ENCODE data around the gene ZNF521.

The ZNF521 gene

DNA sequence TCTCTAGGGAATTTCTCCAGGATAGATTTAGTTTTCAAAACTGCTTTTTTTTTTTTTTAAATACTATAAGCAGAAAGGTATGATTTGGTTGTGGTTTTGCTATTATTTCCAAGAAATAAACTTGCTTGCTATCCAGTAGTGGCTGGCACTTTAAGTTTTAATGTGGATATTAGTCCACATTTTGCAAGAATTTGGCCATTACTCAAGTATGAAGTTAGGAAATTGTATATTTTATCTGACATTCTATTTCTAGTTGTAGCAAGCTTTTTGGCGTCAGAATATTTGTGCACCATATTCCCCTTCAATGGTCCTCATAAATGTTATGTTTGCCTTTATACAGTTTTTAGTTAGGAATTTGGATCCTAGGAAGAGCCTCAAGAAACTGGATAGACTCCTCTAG, 226.3 kb downstream of the ZNF521 start:
- Histone ChIP-seq H3K9ac (ENCODE audit: low read length in 2 of 2) (no peak overlapping the region), H3K4me1 (ENCODE audit: control insufficient read depth, insufficient read depth, low read length) (no peaks in the 10 kb centered on the region), H3K36me3 (ENCODE audit: control insufficient read depth in 2 of 2, insufficient read depth in 2 of 2, low read length in 2 of 2) (no peaks in the 10 kb centered on the region), H3K27me3 (ENCODE audit: control insufficient read depth in 1 of 2, insufficient read depth in 2 of 2, low read length in 2 of 2) (no peaks in the 10 kb centered on the region), H3K27ac (ENCODE audit: low read length) (no peak overlapping the region), H3K9me3 (ENCODE audit: control insufficient read depth in 2 of 2, low read length in 2 of 2) (no peaks in the 10 kb centered on the region), H3K4me3 (ENCODE audit: low read length in 2 of 2) (no peak overlapping the region)

DNA sequence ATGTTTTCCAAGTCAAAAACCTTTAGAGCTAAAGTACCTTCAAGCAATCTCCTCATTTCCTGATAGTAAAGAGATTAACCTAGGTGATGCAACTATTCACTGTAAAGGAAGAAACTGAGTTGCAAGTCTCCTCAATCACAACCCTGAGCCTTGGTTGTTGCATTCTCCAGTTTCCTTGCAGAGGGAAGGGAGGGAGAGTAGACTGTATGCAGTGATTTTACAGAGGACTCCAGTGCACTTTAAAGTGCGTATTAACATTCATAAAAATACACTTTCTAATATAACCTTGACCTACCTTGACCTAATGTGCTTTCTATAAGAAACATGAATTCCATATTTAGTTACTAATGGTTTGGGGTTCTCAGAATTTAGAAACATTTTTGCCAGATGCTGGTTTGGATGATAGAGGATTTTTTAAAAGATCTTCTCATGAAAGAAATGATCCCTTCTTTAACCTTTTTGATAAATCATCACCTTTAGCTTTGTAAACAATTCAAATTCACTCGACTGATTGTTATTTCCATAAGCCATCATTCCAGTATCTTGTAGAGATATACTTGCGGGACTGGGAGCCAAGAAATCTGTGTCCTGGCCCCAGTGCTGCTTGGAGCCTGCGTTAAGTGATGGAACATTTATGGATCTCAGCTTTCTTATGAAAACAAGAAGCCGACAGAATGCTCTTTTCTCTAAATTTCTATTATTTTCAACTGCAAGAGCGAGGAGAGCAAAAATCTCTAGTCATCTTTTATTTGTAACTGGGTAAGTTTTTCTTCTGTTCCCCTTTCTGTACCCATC, 228.3 kb downstream of the ZNF521 start:
- no peak overlapping the region for H3K9ac ChIP-seq (ENCODE audit: low read length in 2 of 2)
- no peaks in the 10 kb centered on the region for H3K9me3 ChIP-seq (ENCODE audit: control insufficient read depth in 2 of 2, low read length in 2 of 2)
- H3K27ac ChIP-seq (ENCODE audit: low read length): no peak overlapping the region
- H3K4me3 ChIP-seq (ENCODE audit: low read length in 2 of 2): no peak overlapping the region
- H3K27me3 ChIP-seq (ENCODE audit: control insufficient read depth in 1 of 2, insufficient read depth in 2 of 2, low read length in 2 of 2): no peaks in the 10 kb centered on the region
- no peaks in the 10 kb centered on the region for H3K4me1 ChIP-seq (ENCODE audit: control insufficient read depth, insufficient read depth, low read length)
- no peaks in the 10 kb centered on the region for H3K36me3 ChIP-seq (ENCODE audit: control insufficient read depth in 2 of 2, insufficient read depth in 2 of 2, low read length in 2 of 2)

DNA sequence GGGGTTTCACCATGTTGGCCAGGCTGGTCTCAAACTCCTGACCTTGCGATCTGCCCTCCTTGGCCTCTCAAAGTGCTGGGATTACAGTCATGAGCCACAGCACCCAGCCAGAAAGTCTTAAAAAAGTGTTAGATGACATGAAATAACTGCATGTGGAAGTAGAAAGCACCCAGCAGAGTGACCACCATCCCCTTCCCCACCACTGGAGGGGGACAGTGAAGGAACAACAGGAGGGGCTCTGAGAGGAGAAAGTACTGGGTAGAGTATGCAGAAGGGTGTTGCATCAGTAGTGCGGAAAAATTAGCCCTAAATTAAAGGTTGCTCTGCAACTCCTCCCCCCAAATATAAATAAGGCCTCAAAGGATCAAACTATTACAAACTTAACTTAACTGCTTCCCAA, 230.5 kb downstream of the ZNF521 start:
- Histone ChIP-seq H3K9ac (ENCODE audit: low read length in 2 of 2) (no peak overlapping the region), H3K27me3 (ENCODE audit: control insufficient read depth in 1 of 2, insufficient read depth in 2 of 2, low read length in 2 of 2) (no peaks in the 10 kb centered on the region), H3K27ac (ENCODE audit: low read length) (no peak overlapping the region), H3K4me1 (ENCODE audit: control insufficient read depth, insufficient read depth, low read length) (no peaks in the 10 kb centered on the region), H3K4me3 (ENCODE audit: low read length in 2 of 2) (no peak overlapping the region), H3K9me3 (ENCODE audit: control insufficient read depth in 2 of 2, low read length in 2 of 2) (no peaks in the 10 kb centered on the region), H3K36me3 (ENCODE audit: control insufficient read depth in 2 of 2, insufficient read depth in 2 of 2, low read length in 2 of 2) (no peaks in the 10 kb centered on the region)

DNA sequence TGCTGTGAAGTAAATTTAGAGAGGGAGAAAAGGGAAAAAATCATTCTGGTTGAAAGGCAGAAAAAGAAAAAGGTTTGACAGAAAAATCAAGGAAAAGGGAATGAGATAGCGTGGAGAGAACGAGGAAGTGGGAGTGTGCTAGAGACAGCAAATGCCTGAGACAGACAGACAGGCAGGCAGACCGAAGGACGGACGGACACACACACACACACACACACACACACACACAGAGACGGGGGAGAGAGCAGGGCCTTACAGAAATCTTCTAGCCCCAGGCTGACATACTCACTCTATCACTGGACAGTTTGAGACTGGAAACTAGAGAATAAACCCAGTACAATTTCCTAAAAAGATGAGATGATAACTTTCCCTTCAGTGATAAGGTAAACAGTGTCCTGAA, 238.4 kb downstream of the ZNF521 start:
- no peak overlapping the region for H3K27ac ChIP-seq (ENCODE audit: low read length)
- H3K9me3 ChIP-seq (ENCODE audit: control insufficient read depth in 2 of 2, low read length in 2 of 2): no peaks in the 10 kb centered on the region
- no peaks in the 10 kb centered on the region for H3K36me3 ChIP-seq (ENCODE audit: control insufficient read depth in 2 of 2, insufficient read depth in 2 of 2, low read length in 2 of 2)
- no peaks in the 10 kb centered on the region for H3K4me1 ChIP-seq (ENCODE audit: control insufficient read depth, insufficient read depth, low read length)
- H3K27me3 ChIP-seq (ENCODE audit: control insufficient read depth in 1 of 2, insufficient read depth in 2 of 2, low read length in 2 of 2): no peaks in the 10 kb centered on the region
- H3K4me3 ChIP-seq (ENCODE audit: low read length in 2 of 2): no peak overlapping the region
- no peak overlapping the region for H3K9ac ChIP-seq (ENCODE audit: low read length in 2 of 2)

DNA sequence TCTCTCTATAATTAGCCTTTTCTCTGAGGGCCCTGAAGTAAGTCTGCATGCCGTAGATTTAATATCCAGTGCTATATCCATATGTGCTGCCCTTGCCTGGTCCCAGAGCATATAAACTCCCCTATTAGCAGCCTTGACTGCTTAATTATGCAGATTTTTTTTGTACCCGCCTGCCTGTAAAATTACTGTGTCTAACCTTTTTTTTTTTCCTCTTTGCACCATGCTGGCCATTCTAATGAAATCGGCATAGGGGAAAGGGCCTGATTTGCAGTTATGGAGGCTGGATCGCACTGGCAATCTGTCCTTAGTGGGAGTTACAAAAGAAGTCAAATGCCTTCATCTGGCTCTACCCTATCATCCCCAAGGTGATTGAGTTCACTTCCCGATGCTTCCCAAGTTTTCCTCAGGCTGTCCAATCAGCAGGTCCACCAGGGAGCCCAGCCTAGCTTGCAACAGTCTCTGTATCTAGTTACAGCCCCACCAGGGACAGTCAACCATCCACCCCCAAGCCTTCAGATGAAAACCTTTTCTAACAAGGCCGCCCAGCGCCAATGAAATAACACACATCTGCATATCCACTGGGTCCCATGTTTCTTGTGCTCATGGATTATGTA, 239.0 kb downstream of the ZNF521 start:
- Histone ChIP-seq H3K36me3 (ENCODE audit: control insufficient read depth in 2 of 2, insufficient read depth in 2 of 2, low read length in 2 of 2) (no peaks in the 10 kb centered on the region), H3K4me1 (ENCODE audit: control insufficient read depth, insufficient read depth, low read length) (no peaks in the 10 kb centered on the region), H3K9me3 (ENCODE audit: control insufficient read depth in 2 of 2, low read length in 2 of 2) (no peaks in the 10 kb centered on the region), H3K4me3 (ENCODE audit: low read length in 2 of 2) (no peak overlapping the region), H3K27ac (ENCODE audit: low read length) (no peak overlapping the region), H3K9ac (ENCODE audit: low read length in 2 of 2) (no peak overlapping the region), H3K27me3 (ENCODE audit: control insufficient read depth in 1 of 2, insufficient read depth in 2 of 2, low read length in 2 of 2) (no peaks in the 10 kb centered on the region)

DNA sequence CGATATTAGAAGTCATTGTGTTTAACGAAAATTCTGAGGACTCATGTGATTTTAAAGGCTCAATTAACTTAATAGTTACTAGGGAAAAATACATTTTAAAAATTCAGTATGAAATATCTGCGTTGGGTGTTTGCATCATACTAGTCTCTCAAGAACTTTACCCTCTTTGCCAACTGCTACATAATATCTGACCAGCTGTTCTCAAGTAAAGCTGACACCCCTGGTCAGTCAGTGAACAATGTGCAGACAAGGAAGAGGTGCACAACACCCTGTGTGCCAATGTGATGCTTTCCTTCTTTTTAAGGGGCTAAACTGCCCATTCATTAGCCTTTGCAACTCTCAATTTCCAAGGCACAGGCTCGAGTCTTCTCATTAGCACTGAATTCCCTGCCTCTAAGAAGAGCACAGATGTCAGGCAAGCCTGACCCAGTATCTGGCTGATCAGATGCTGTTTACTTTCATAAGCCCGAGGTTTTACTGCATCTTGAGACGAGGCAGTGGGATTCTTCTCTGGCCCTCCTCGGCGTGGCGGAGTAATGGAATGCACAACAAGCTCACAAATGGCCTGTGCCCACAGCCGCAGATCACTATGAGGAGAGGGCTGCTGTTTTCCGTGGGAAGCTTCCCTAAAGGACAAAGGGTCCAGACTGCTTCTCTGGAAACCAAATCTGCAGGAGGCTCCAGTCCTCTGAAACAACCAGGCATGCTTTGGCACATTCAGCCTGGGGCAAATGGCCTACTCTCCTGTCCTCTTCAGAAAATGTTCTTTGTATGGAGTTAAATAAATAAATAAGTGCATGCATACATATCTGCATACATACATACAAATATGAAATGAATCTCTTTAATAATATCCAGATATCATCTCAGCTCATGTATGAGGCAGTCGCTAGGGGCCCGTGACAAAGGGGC, 240.3 kb downstream of the ZNF521 start:
- Histone ChIP-seq H3K36me3 (ENCODE audit: control insufficient read depth in 2 of 2, insufficient read depth in 2 of 2, low read length in 2 of 2) (no peaks in the 10 kb centered on the region), H3K27me3 (ENCODE audit: control insufficient read depth in 1 of 2, insufficient read depth in 2 of 2, low read length in 2 of 2) (no peaks in the 10 kb centered on the region), H3K4me3 (ENCODE audit: low read length in 2 of 2) (no peak overlapping the region), H3K4me1 (ENCODE audit: control insufficient read depth, insufficient read depth, low read length) (no peaks in the 10 kb centered on the region), H3K9me3 (ENCODE audit: control insufficient read depth in 2 of 2, low read length in 2 of 2) (no peaks in the 10 kb centered on the region), H3K9ac (ENCODE audit: low read length in 2 of 2) (no peak overlapping the region), H3K27ac (ENCODE audit: low read length) (no peak overlapping the region)

DNA sequence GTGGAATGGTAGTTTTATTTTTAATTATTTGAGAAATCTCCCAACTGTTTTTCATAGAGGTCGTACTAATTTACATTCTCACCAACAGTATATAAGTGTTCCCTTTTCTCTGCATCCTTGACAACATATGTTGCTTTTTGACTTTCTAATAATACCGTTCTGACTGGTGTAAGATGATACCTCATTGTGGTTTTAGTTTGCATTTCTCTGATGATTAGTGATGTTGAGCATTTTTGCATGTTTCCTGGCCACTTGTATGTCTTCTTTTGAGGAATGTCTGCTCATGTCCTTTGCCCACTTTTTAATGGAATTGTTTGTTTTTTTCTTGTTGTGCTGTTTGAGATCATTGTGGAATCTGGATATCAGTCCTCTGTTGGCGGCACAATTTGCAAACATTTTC, 242.5 kb downstream of the ZNF521 start:
- H3K36me3 ChIP-seq (ENCODE audit: control insufficient read depth in 2 of 2, insufficient read depth in 2 of 2, low read length in 2 of 2): no peaks in the 10 kb centered on the region
- H3K9me3 ChIP-seq (ENCODE audit: control insufficient read depth in 2 of 2, low read length in 2 of 2): no peaks in the 10 kb centered on the region
- H3K9ac ChIP-seq (ENCODE audit: low read length in 2 of 2): no peak overlapping the region
- H3K27ac ChIP-seq (ENCODE audit: low read length): no peak overlapping the region
- H3K4me1 ChIP-seq (ENCODE audit: control insufficient read depth, insufficient read depth, low read length): no peaks in the 10 kb centered on the region
- H3K4me3 ChIP-seq (ENCODE audit: low read length in 2 of 2): no peak overlapping the region
- H3K27me3 ChIP-seq (ENCODE audit: control insufficient read depth in 1 of 2, insufficient read depth in 2 of 2, low read length in 2 of 2): no peaks in the 10 kb centered on the region

DNA sequence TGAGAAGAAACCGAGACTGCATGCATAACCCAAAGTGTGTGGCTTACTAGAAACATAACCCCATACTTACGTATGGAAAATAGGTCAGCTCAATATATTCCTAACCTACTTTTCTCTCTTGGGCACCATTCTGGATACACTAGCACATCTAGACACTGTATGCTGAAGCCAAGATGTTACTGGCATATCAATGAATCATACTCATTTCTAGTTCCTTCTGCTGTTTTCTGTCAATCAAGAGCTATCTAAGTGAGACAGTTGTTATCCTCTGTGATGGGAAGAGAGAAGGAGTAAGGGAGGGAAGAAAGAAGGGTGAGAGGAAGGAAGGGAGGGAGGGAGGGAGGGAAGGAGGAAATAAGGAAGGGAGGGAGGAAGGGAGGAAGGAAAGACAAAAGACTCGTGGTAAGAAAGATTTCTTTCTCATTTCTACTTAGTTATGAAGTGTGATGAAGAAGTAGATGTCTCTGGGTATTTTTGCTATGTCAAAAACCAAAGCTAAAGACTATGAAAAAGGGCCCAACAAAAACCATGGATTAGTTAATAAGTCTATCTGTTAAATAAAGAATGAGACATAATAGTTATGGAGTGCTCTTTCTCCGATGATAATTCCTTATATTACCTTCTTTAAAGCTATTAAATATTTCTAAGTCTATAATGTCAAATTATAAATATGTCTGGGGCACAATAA, 248.4 kb downstream of the ZNF521 start:
- no peaks in the 10 kb centered on the region for H3K27me3 ChIP-seq (ENCODE audit: control insufficient read depth in 1 of 2, insufficient read depth in 2 of 2, low read length in 2 of 2)
- H3K36me3 ChIP-seq (ENCODE audit: control insufficient read depth in 2 of 2, insufficient read depth in 2 of 2, low read length in 2 of 2): no peaks in the 10 kb centered on the region
- no peaks in the 10 kb centered on the region for H3K4me1 ChIP-seq (ENCODE audit: control insufficient read depth, insufficient read depth, low read length)
- no peaks in the 10 kb centered on the region for H3K9me3 ChIP-seq (ENCODE audit: control insufficient read depth in 2 of 2, low read length in 2 of 2)
- no peak overlapping the region for H3K4me3 ChIP-seq (ENCODE audit: low read length in 2 of 2)
- H3K9ac ChIP-seq (ENCODE audit: low read length in 2 of 2): no peak overlapping the region
- no peak overlapping the region for H3K27ac ChIP-seq (ENCODE audit: low read length)

DNA sequence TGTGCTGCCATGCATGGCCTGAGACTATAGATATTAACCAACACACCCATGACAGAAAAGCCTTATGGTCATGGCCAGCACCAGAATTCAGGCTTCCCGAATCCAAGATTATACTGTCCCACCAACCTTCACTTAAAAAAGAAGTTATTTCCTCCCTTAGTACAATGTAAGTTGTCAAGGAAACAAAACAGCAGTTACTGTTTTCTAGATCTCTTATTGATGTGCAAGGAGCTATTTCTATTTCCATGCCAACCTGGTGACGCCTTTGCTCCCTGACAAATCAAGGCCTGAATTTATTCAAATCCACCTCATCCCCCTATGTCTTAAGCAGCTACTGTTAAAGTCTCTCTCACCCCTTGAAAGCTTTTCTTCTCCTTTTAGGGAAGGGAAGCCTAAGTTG, 249.3 kb downstream of the ZNF521 start:
- Histone ChIP-seq H3K27ac (ENCODE audit: low read length) (no peak overlapping the region), H3K9ac (ENCODE audit: low read length in 2 of 2) (no peak overlapping the region), H3K27me3 (ENCODE audit: control insufficient read depth in 1 of 2, insufficient read depth in 2 of 2, low read length in 2 of 2) (no peaks in the 10 kb centered on the region), H3K9me3 (ENCODE audit: control insufficient read depth in 2 of 2, low read length in 2 of 2) (no peaks in the 10 kb centered on the region), H3K4me1 (ENCODE audit: control insufficient read depth, insufficient read depth, low read length) (no peaks in the 10 kb centered on the region), H3K4me3 (ENCODE audit: low read length in 2 of 2) (no peak overlapping the region), H3K36me3 (ENCODE audit: control insufficient read depth in 2 of 2, insufficient read depth in 2 of 2, low read length in 2 of 2) (no peaks in the 10 kb centered on the region)

DNA sequence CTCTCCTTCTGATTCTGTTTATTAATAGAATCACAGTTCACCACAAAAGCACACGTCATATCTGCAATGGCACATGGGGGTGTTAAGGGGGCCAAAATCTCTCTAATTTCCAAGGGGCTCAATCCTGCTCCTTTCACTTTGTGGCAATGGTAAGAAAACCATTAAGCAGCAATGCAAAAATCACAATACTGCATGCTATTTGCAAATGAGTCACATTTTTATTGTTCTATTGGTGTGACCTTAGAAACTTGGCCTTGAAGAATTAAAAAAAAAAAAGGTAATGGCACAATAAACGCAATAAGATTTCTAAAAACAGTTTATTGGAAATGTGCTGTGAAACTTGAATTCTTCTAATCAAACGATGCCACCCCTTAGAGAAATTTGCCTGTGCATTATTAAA, 251.5 kb downstream of the ZNF521 start:
- no peak overlapping the region for H3K27ac ChIP-seq (ENCODE audit: low read length)
- no peak overlapping the region for H3K4me3 ChIP-seq (ENCODE audit: low read length in 2 of 2)
- no peak overlapping the region for H3K9ac ChIP-seq (ENCODE audit: low read length in 2 of 2)
- no peaks in the 10 kb centered on the region for H3K27me3 ChIP-seq (ENCODE audit: control insufficient read depth in 1 of 2, insufficient read depth in 2 of 2, low read length in 2 of 2)
- no peaks in the 10 kb centered on the region for H3K9me3 ChIP-seq (ENCODE audit: control insufficient read depth in 2 of 2, low read length in 2 of 2)
- H3K4me1 ChIP-seq (ENCODE audit: control insufficient read depth, insufficient read depth, low read length): no peaks in the 10 kb centered on the region
- no peaks in the 10 kb centered on the region for H3K36me3 ChIP-seq (ENCODE audit: control insufficient read depth in 2 of 2, insufficient read depth in 2 of 2, low read length in 2 of 2)
